Neuronal stem cell (in vitro differentiated cells): ENCODE data around the gene PCA3.

ENCODE experiments used
- DNase-seq: peaks from one replicate; pipeline ENCODE4 v3.0.0-alpha.2; 2013; ENCODE audit warnings: low spot score
- H2AFZ ChIP-seq: one replicate; pipeline ENCODE4 v1.6.1; 2013; ENCODE audit warnings: mild to moderate bottlenecking, low read length, inconsistent platforms
- H2AK5ac ChIP-seq: 2 replicates; pipeline ENCODE4 v1.6.1; 2013; ENCODE audit warnings: low read depth, mild to moderate bottlenecking, inconsistent platforms, low read length, moderate library complexity, mixed read lengths
- H2BK120ac ChIP-seq: 2 replicates; pipeline ENCODE4 v1.6.1; 2013; ENCODE audit warnings: low read depth, mild to moderate bottlenecking, inconsistent platforms, low read length, moderate library complexity, mixed read lengths
- H2BK12ac ChIP-seq: one replicate; pipeline ENCODE4 v1.6.1; 2013; ENCODE audit warnings: low read length, inconsistent platforms
- H2BK15ac ChIP-seq: 2 replicates; pipeline ENCODE4 v1.6.1; 2013; ENCODE audit warnings: mild to moderate bottlenecking, low read length, inconsistent platforms, mixed read lengths
- H2BK5ac ChIP-seq: one replicate; pipeline ENCODE4 v1.6.1; 2013; ENCODE audit warnings: inconsistent platforms, mild to moderate bottlenecking, low read length, moderate library complexity
- H3K14ac ChIP-seq: one replicate; pipeline ENCODE4 v1.6.1; 2013; ENCODE audit warnings: low read length, inconsistent platforms
- H3K18ac ChIP-seq: 2 replicates; pipeline ENCODE4 v1.6.1; 2013; ENCODE audit warnings: low read length, inconsistent platforms
- H3K23ac ChIP-seq: 2 replicates; pipeline ENCODE4 v1.6.1; 2013; ENCODE audit warnings: low read depth, mild to moderate bottlenecking, mixed read lengths, low read length, inconsistent platforms; ENCODE audit not compliant: poor library complexity
- H3K27ac ChIP-seq: replicated peaks from 3 replicates; pipeline ENCODE4 v1.5.1; 2013; ENCODE audit warnings: low read length, inconsistent platforms
- H3K27me3 ChIP-seq, 3 experiments: 2 replicates each; pipeline ENCODE4 v1.6.1; 2013; ENCODE audit warnings: low read length in 3 of 3, mild to moderate bottlenecking in 2 of 3, inconsistent platforms in 1 of 3, low read depth in 1 of 3, mixed read lengths in 1 of 3, moderate library complexity in 1 of 3; ENCODE audit not compliant: control insufficient read depth in 3 of 3, insufficient read depth in 3 of 3
- H3K36me3 ChIP-seq, 2 donors: replicated peaks in 1 of 2; 2 replicates each; pipeline ENCODE4 v1.6.1; 2013; ENCODE audit warnings: low read length in 2 of 2; ENCODE audit not compliant: control insufficient read depth in 2 of 2, insufficient read depth in 2 of 2
- H3K4ac ChIP-seq: 2 replicates; pipeline ENCODE4 v1.6.1; 2013; ENCODE audit warnings: inconsistent platforms, mild to moderate bottlenecking, low read length, moderate library complexity
- H3K4me1 ChIP-seq, 2 donors: 1 replicate in 1 of 2; 2 replicates in 1 of 2; pipeline ENCODE4 v1.6.1; 2013; ENCODE audit warnings: low read length in 2 of 2, low read depth in 1 of 2; ENCODE audit not compliant: control insufficient read depth in 2 of 2, insufficient read depth in 1 of 2
- H3K4me2 ChIP-seq: one replicate; pipeline ENCODE4 v1.6.1; 2013; ENCODE audit warnings: mild to moderate bottlenecking, low read length, inconsistent platforms; ENCODE audit not compliant: insufficient read depth, poor library complexity, severe bottlenecking
- H3K4me3 ChIP-seq, 2 donors: 2 replicates each; pipeline ENCODE4 v1.5.1; 2013; ENCODE audit warnings: low read length in 2 of 2, mild to moderate bottlenecking in 2 of 2, inconsistent platforms in 1 of 2, moderate library complexity in 1 of 2
- H3K79me1 ChIP-seq: one replicate; pipeline ENCODE4 v1.6.1; 2013; ENCODE audit warnings: low read depth, mild to moderate bottlenecking, inconsistent platforms, low read length, moderate library complexity
- H3K9ac ChIP-seq: one replicate; pipeline ENCODE4 v1.6.1; 2013; ENCODE audit warnings: mild to moderate bottlenecking, low read depth, low read length, inconsistent platforms; ENCODE audit not compliant: poor library complexity
- H3K9me3 ChIP-seq, 2 donors: replicated peaks in 1 of 2; 2 replicates each; pipeline versions ENCODE3 to v1.6.1; 2013; ENCODE audit warnings: low read length in 2 of 2, mild to moderate bottlenecking in 2 of 2, inconsistent platforms in 1 of 2, low read depth in 1 of 2, mixed read lengths in 1 of 2, moderate library complexity in 1 of 2; ENCODE audit not compliant: control insufficient read depth in 2 of 2, insufficient read depth in 1 of 2
- H4K8ac ChIP-seq: one replicate; pipeline ENCODE4 v1.6.1; 2013; ENCODE audit warnings: low read depth, mild to moderate bottlenecking, inconsistent platforms, low read length, moderate library complexity
- H4K91ac ChIP-seq: one replicate; pipeline ENCODE4 v1.6.1; 2013; ENCODE audit warnings: low read length, low read depth, mild to moderate bottlenecking, inconsistent platforms; ENCODE audit not compliant: poor library complexity
- WGBS, 2 donors: extraction: QIAGEN DNeasy Blood & Tissue Kit; methylation state at CpG; one replicate each; pipeline ENCODE4 v1.1.7; 2013; ENCODE audit warnings: missing lambda C conversion rate in 2 of 2, mixed read lengths in 1 of 2; ENCODE audit not compliant: insufficient read length in 2 of 2, insufficient replicate concordance in 1 of 2; ENCODE audit errors: extremely low coverage in 2 of 2; 5-methylcytosine and 5-hydroxymethylcytosine counted together

PCA3 gene

GRCh38 chr9:76718166-76718565 lies 46.1 kb upstream of the PCA3 start:
- Histone ChIP-seq H3K79me1 (no peaks in the 10 kb centered on the region), H3K9me3 (no peaks in the 10 kb centered on the region), H2BK120ac (no peak overlapping the region), H2AFZ (no peak overlapping the region), H3K4me2 (no peak overlapping the region), H3K4me1 (no peaks in the 10 kb centered on the region), H2AK5ac (no peak overlapping the region), H3K27me3 (no peaks in the 10 kb centered on the region), H3K18ac (no peak overlapping the region), H2BK5ac (no peak overlapping the region), H3K36me3 (peaks cover 0 to 2% of the 10 kb centered on the region in 2 donors), H2BK12ac (no peak overlapping the region), H3K9ac (no peak overlapping the region), H3K4ac (no peak overlapping the region), H2BK15ac (no peak overlapping the region), H3K14ac (no peak overlapping the region), H4K91ac (no peak overlapping the region), H3K27ac (no peak overlapping the region), H3K4me3 (no peak overlapping the region), H4K8ac (no peak overlapping the region), H3K23ac (no peak overlapping the region)
- DNase-seq = no peak
- no CpG with 5 or more reads among the region's 4 CpGs for WGBS, 2 donors

GRCh38 chr9:76720245-76720644 lies 44.0 kb upstream of the PCA3 start:
- Histone ChIP-seq H4K91ac (no peak overlapping the region), H3K23ac (no peak overlapping the region), H3K9me3 (no peaks in the 10 kb centered on the region), H4K8ac (no peak overlapping the region), H3K4ac (no peak overlapping the region), H3K4me1 (no peaks in the 10 kb centered on the region), H2AFZ (no peak overlapping the region), H3K14ac (no peak overlapping the region), H3K36me3 (no peaks in the 10 kb centered on the region), H3K4me2 (no peak overlapping the region), H3K27ac (no peak overlapping the region), H2AK5ac (no peak overlapping the region), H2BK5ac (no peak overlapping the region), H3K4me3 (no peak overlapping the region), H3K9ac (no peak overlapping the region), H2BK15ac (no peak overlapping the region), H2BK12ac (no peak overlapping the region), H3K27me3 (no peaks in the 10 kb centered on the region), H2BK120ac (no peak overlapping the region), H3K18ac (no peak overlapping the region), H3K79me1 (no peaks in the 10 kb centered on the region)
- DNase-seq = no peak
- no CpG with 5 or more reads among the region's 3 CpGs for WGBS, 2 donors

GRCh38 chr9:76725011-76725546 lies 39.2 kb upstream of the PCA3 start:
- H3K14ac ChIP-seq = no peak overlapping the region
- H3K18ac ChIP-seq = no peak overlapping the region
- no peak overlapping the region for H3K4me3 ChIP-seq
- H2BK15ac ChIP-seq = no peak overlapping the region
- no peaks in the 10 kb centered on the region for H3K36me3 ChIP-seq
- no peak overlapping the region for H2BK120ac ChIP-seq
- H3K27ac ChIP-seq = no peak overlapping the region
- no CpG with 5 or more reads among the region's 4 CpGs for WGBS, 2 donors
- H3K23ac ChIP-seq = no peak overlapping the region
- no peak overlapping the region for H3K9ac ChIP-seq
- H3K9me3 ChIP-seq = no peaks in the 10 kb centered on the region
- no peak overlapping the region for H3K4ac ChIP-seq
- H3K79me1 ChIP-seq = no peaks in the 10 kb centered on the region
- H3K4me1 ChIP-seq = no peaks in the 10 kb centered on the region
- H4K8ac ChIP-seq = no peak overlapping the region
- no peak overlapping the region for H2BK12ac ChIP-seq
- DNase-seq = no peak
- no peak overlapping the region for H3K4me2 ChIP-seq
- no peaks in the 10 kb centered on the region for H3K27me3 ChIP-seq
- no peak overlapping the region for H2AK5ac ChIP-seq
- H4K91ac ChIP-seq = no peak overlapping the region
- H2AFZ ChIP-seq = no peak overlapping the region
- H2BK5ac ChIP-seq = no peak overlapping the region

- Histone ChIP-seq H2BK15ac (no peak overlapping the region), H2BK5ac (no peak overlapping the region), H3K4me2 (no peak overlapping the region), H2BK12ac (no peak overlapping the region), H4K91ac (no peak overlapping the region), H2AFZ (no peak overlapping the region), H3K4me3 (no peak overlapping the region), H3K9me3 (no peaks in the 10 kb centered on the region), H3K79me1 (no peaks in the 10 kb centered on the region), H3K4me1 (no peaks in the 10 kb centered on the region), H2BK120ac (no peak overlapping the region), H3K4ac (no peak overlapping the region), H3K27me3 (no peaks in the 10 kb centered on the region), H3K18ac (no peak overlapping the region), H4K8ac (no peak overlapping the region), H3K27ac (no peak overlapping the region), H3K14ac (no peak overlapping the region), H2AK5ac (no peak overlapping the region), H3K9ac (no peak overlapping the region), H3K36me3 (no peaks in the 10 kb centered on the region), H3K23ac (no peak overlapping the region)
- WGBS, 2 donors = no CpG with 5 or more reads among the region's 6 CpGs
- no peak for DNase-seq
Observed at GRCh38 chr9:76725885-76726284, 38.4 kb upstream of the PCA3 start.
